Chondrocyte (in vitro differentiated cells): ENCODE data around the gene ERG. TPM values are rescaled to one million over a fixed set of nuclear protein-coding genes. Genes with fewer than 3 reads are reported as not detected.
A peak's percentile ranks its signal among the peaks of the same experiment; 100 is the strongest.

ENCODE experiments used
- DNase-seq: peaks from one replicate; pipeline ENCODE4 v3.0.0; 2021; ENCODE audit warnings: mixed read lengths, low spot score
- H3K27ac Mint-ChIP-seq: one replicate; pipeline ENCODE4 v1.8.0; 2021; ENCODE audit warnings: mild to moderate bottlenecking, moderate library complexity, mixed read lengths; ENCODE audit not compliant: unreplicated experiment
- H3K27me3 Mint-ChIP-seq: 2 replicates; pipeline ENCODE4 v1.8.0; 2021; ENCODE audit warnings: low read depth, mixed read lengths
- H3K36me3 Mint-ChIP-seq: 2 replicates; pipeline ENCODE4 v1.8.0; 2021; ENCODE audit warnings: low read depth, mixed read lengths
- H3K4me1 Mint-ChIP-seq: 2 replicates; pipeline ENCODE4 v1.8.0; 2021; ENCODE audit warnings: low read depth, mild to moderate bottlenecking, mixed read lengths
- H3K4me3 Mint-ChIP-seq: one replicate; pipeline ENCODE4 v1.8.0; 2021; ENCODE audit warnings: mild to moderate bottlenecking, moderate library complexity, mixed read lengths; ENCODE audit not compliant: unreplicated experiment
- H3K9me3 Mint-ChIP-seq: 2 replicates; pipeline ENCODE4 v1.8.0; 2021; ENCODE audit warnings: low read depth, mixed read lengths
- total RNA-seq: library from RNA; stranded (reverse); gene quantifications from 3 replicates; pipeline ENCODE4 v1.2.1, GENCODE V29; 2021
- TF ChIP-seq, protein P1 (sequence below): fragments of 200-600 bp; sonication (generic); IDR thresholded peaks from 2 replicates; pipeline ENCODE4 v1.5.0; 2021; ENCODE audit warnings: antibody characterized with exemption, mild to moderate bottlenecking, moderate library complexity

The ERG gene
- total RNA-seq, 1 donor from 2014 or later: 33.4 TPM

DNA sequence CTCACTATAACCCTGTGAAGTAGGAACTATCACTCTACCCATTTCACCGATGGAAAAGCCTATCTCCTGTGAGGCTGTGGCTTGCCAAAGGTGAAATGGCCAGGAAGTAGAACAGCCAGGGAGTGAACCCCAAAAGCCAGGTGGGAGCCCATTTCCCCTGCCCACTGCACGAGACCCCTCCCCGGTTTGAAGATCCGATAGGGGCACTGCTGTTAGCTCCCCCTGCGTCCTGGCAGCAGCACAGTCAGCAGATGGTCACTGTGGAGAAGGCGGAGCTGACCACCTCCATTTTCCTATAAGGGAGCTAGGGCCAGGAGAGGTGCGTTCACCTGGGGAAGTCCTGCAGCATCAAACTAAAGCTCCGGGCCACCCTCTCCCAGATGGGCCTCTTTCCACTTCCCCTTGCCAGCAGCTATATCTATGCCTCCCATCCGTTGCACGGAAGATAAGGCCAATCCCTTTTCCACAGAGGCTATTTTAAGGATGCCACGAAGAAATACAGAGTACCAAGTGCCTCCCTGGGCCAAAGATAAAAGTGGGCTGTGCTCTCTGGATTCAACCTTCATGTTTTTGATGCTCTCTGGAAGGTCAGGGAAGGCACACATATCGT, 7.8 kb downstream of the ERG start:
- Mint-ChIP-seq H3K9me3 (no peaks in the 10 kb centered on the region), H3K4me1 (peaks cover 82% of the 10 kb centered on the region), H3K36me3 (peaks cover 3% of the 10 kb centered on the region), H3K27ac (no peak overlapping the region), H3K4me3 (no peak overlapping the region), H3K27me3 (no peaks in the 10 kb centered on the region)
- TF ChIP-seq, protein P1, sequence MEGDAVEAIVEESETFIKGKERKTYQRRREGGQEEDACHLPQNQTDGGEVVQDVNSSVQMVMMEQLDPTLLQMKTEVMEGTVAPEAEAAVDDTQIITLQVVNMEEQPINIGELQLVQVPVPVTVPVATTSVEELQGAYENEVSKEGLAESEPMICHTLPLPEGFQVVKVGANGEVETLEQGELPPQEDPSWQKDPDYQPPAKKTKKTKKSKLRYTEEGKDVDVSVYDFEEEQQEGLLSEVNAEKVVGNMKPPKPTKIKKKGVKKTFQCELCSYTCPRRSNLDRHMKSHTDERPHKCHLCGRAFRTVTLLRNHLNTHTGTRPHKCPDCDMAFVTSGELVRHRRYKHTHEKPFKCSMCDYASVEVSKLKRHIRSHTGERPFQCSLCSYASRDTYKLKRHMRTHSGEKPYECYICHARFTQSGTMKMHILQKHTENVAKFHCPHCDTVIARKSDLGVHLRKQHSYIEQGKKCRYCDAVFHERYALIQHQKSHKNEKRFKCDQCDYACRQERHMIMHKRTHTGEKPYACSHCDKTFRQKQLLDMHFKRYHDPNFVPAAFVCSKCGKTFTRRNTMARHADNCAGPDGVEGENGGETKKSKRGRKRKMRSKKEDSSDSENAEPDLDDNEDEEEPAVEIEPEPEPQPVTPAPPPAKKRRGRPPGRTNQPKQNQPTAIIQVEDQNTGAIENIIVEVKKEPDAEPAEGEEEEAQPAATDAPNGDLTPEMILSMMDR: no peak
- no peak for DNase-seq

DNA sequence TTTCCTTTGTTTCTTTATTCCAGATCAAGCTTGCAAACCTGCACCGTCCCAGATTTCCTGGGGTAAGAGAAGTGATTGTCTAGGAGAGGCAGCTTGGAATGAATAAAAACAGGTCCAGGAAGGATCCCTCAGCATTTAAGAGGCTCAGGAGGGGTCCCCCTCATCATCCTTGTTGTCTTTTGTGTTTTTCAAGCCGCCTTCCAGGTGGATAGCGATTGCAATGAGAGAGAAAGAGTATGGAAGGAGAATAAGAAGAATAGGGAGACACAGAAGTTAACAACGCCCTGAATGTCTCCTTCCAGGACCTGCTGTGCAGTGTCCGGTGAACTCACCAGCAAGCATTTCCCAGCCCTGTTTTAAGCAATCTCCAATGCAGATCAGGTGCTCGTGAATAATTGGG, 8.5 kb downstream of the ERG start:
- H3K4me1 Mint-ChIP-seq: peaks cover 75% of the 10 kb centered on the region
- no peaks in the 10 kb centered on the region for H3K9me3 Mint-ChIP-seq
- H3K27ac Mint-ChIP-seq: no peak overlapping the region
- TF ChIP-seq, protein P1: no peak
- H3K27me3 Mint-ChIP-seq: no peaks in the 10 kb centered on the region
- H3K36me3 Mint-ChIP-seq: peaks cover 3% of the 10 kb centered on the region
- no peak for DNase-seq
- no peak overlapping the region for H3K4me3 Mint-ChIP-seq

DNA sequence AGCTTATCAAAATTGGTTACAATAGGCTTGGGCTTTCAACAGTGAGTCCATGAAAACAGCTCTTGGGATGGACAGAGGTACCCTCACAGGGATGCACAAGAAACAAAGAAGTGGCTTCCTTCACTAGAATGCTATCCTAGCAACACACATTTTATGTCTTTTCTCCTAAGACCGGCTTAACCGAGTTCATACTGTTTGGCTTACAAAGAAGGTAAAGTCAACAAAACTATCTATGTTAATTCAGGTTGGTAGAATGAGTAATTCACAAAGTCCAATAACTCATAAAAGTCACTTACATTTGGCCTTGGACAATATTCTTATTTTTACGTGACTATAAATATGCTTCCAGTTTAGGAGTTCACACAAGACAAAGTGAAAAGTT, 9.0 kb downstream of the ERG start:
- peaks cover 75% of the 10 kb centered on the region for H3K4me1 Mint-ChIP-seq
- peaks cover 3% of the 10 kb centered on the region for H3K36me3 Mint-ChIP-seq
- no peak overlapping the region for H3K4me3 Mint-ChIP-seq
- TF ChIP-seq, protein P1: no peak
- no peak overlapping the region for H3K27ac Mint-ChIP-seq
- no peak for DNase-seq
- no peaks in the 10 kb centered on the region for H3K27me3 Mint-ChIP-seq
- peaks cover 3% of the 10 kb centered on the region for H3K9me3 Mint-ChIP-seq

DNA sequence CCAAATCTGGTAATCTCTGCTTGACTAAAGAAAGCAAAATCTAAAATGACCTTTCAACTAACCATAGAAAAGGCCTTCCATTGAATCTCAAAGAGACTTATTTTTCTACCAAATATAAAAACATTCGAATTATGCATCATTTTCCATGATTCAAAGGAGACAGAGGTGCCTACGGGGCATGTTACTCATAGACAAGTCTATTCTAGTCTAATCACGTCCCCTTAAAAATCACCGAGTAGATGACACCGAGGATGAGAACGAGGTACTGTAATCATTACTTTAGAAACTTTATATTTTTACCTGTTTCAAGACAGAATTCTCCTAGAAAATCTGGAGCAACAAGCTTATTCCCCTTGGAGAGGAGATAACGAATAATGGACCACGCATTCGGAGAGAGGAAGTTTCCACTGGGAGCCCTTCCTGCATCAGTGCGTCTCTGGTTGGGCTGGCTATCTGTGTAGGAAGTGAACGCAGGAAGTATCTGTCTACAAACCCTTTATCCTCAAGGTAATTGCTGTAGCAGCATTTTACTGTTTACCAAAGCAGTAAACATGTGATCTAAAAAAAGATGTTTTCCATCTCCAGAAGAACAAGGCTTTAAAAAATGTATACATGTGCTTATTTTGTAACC, 9.5 kb downstream of the ERG start:
- H3K27ac Mint-ChIP-seq: peak overlapping the region; percentile 60
- H3K36me3 Mint-ChIP-seq: peaks cover 4% of the 10 kb centered on the region
- no peak for DNase-seq
- no peak overlapping the region for H3K4me3 Mint-ChIP-seq
- peaks cover 3% of the 10 kb centered on the region for H3K9me3 Mint-ChIP-seq
- no peaks in the 10 kb centered on the region for H3K27me3 Mint-ChIP-seq
- TF ChIP-seq, protein P1: no peak
- peaks cover 75% of the 10 kb centered on the region for H3K4me1 Mint-ChIP-seq

DNA sequence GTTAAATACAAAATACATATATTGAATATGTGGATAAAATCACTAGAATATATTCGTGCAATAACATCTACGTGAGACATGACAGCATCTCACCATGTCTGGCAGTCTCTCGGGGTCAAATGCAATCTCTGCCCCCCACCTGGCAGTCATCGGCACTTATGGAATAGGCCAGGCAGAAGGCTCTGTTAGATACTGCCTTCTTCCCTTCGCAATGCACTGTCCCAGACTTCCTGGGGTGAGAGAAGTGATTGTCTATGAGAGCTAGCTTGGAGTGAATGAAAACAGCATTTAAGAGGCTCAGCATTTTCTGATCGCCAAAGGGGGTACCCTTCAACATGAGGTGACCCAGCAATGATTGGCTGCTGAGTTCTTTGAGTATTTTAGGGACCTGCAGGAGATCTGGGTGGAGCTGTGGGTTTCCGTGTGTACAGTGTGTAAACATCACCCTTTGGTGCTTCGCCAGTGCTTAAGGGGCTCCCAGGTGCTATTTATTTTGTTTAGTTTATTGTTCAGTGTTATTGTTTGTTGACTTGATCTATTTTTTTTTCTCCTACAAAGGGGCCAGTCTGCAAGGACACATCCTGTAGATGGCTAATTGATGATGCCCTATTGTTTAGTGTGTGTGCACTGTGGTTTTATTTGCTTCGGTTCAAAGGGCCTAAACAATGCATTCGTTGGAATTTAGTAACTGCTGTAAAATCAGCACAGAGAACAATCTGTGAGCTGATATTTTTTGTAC, 10.2 kb downstream of the ERG start:
- H3K36me3 Mint-ChIP-seq: peaks cover 4% of the 10 kb centered on the region
- H3K27me3 Mint-ChIP-seq: no peaks in the 10 kb centered on the region
- H3K4me3 Mint-ChIP-seq: no peak overlapping the region
- peaks cover 3% of the 10 kb centered on the region for H3K9me3 Mint-ChIP-seq
- DNase-seq: no peak
- peaks cover 74% of the 10 kb centered on the region for H3K4me1 Mint-ChIP-seq
- TF ChIP-seq, protein P1: no peak
- peak overlapping the region; percentile 60 for H3K27ac Mint-ChIP-seq
